ENCODE data around the gene ELAVL1.

DNA sequence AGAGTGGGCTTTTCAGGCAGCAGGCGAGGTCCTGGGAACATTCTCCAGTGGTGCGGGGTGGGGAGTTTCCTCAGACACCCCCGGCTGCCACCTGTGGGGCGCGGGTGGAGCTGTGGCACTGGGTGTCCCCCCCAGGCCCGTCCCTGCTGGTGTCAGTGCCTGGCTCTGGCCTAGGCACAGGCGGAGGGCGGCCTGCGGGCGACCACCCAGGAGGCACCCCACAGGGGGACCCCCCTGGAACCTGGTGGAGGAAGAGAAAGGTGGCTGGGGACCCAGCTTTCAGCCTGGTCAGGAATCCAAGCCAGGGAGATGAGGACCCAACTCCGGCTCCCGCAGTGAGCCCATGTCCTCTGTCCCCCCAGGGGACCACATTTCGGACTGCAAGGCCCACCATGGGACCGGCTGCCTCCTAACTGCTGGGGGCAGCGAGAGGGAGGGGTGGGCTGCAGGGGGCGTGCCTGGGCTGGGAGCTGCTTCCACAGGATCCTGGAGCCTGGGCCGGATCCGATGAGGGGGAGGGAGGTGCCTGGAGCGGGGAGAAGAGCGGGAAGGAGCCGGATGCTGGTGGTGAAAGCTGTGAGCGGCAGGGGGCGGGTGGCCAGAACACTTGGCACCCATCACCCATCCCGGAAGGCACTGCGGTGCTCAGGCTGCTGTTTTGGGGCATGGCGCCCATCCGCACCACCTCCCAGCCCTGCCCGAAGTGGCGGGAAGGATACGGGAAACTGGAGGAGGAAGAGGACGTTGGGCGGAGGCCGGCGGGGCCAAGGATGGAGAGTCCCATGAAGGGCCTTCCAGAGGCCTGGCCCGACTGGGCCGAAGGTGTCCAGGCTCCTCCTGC lies 74.0 kb downstream of the ELAVL1 start:
- TF ChIP-seq YY1 (IDR thresholded peaks at IDR 0.05; ENCODE audit: insufficient read depth, insufficient read length) (no peak), SUZ12 (IDR thresholded peaks at IDR 0.05; ENCODE audit: extremely low read depth, insufficient read depth, insufficient read length) (no peak), ZNF274 (IDR thresholded peaks at IDR 0.05; ENCODE audit: low read depth, low read length) (no peak)

Data from NT2/D1 (cell line).